Stimulated activated naive CD4-positive, alpha-beta T cell (primary cell): ENCODE data around the gene ARFIP2.

Source experiments
- DNase-seq, 6 experiments: peaks; one replicate each; lab custom pipeline; 2025; lab: John Stamatoyannopoulos, UW

Gene ARFIP2

DNA sequence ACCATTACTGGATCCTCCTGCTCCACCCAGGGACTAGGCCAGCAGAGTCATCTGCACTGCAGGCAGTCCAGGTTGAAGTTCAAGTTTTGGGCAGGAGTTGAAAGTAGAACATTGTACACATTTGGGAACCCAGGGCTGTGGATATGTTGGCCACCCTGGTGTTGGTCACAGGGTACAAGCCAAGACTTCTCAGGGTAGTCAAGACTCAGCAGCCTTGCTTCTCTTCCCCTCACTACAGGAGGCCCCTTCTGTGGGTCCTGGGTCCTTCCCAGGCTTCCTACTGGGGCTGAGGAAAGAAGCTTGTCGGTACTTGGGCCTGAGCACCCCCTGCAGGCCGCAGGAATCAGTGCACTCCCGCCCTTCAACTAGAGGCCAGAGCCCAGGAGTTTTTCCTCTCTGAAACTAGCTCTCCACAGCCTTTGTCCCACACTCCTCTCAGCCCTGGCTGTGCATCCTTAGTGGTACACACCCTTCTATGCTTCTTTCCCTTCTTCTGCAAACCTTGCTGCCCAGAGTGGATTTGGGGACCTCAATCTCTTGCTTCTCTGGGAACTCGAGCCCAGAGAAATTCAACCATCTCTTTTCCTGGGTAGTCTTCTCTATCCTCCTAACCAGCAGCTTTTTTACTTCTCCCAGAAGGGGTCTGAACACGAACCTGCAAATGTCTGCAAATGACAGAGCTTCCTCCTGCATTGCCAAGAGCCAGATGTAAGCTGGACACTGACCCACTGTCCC lies 37.7 kb downstream of the ARFIP2 start:
- DNase-seq: peak; percentile 24 to 68 (median 46)

DNA sequence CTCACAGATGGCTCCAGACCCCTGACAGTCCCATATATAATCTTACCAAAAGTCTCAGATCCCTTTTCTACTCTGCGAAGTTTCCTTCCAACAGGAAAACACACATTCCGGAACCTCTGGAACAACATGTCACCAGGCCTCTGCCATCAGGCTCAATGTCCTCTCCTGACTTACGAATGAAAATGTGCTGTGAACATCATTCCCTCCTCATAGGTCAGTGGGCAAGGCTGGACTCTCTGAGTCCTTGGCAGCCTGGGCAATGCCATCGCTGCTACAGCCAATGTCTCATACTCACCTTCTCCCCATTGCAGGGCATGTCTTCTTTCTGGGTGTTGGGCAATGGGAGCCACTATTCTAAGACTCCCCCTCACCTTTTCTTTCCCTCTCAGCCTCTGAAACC lies 38.7 kb downstream of the ARFIP2 start:
- no peak for DNase-seq

DNA sequence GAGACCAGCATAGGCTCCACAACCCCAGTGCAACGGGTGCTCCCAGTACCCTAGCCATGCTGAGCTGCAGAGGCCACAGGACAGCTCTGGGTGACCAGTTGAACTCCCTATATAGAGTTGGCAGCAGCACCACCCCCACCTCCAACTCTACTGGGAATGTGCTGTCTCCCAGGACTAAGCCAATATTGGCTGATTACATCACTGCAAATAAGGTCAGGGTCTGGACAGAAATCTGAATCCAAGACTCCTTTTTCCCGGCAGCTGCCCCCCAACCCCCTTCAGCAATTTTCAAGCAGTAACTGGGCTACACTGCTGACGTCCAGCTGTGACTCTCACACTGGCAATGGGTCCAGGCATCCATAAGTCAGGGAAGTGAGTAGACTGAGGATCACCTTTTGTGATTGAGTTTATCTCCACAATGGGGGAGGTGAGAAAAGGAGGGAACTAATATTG lies 40.2 kb downstream of the ARFIP2 start, which contains the start of gene HPX:
Gene HPX (minus strand): TSS at position 82 of the 453 bp plus-strand sequence. CDS start 24 bp downstream, at position 58.
- no peak for DNase-seq

DNA sequence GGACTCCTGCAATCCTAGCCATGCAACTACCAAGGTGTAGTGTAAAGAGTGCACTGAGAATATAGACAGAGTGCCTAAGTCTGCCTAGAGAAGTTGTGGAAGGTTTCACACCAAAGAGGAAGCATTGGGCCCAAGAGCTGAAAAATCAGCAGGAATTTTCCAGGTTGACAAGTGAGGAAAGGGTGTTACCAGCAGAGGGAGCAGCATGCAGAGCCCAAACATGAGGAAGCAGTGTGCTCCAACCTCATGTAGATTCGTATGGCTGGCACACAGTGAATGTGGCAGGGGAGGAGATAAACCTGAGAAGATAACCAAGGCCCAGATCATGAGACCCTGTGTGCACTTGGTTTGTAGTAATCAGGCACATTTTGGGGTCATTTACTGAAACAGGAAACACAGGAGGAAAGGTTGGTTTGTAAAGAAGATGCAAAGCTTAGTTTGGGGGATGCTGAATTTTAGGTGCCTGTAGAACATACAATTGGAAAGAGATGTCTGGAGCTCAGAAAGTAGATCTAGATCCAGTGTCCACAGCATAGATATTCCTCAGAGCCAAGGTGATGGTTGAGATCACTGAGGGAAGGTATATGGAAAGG lies 42.1 kb downstream of the ARFIP2 start:
- peak in 5 of 6 experiments; percentile 5 to 31 (median 20) for DNase-seq

DNA sequence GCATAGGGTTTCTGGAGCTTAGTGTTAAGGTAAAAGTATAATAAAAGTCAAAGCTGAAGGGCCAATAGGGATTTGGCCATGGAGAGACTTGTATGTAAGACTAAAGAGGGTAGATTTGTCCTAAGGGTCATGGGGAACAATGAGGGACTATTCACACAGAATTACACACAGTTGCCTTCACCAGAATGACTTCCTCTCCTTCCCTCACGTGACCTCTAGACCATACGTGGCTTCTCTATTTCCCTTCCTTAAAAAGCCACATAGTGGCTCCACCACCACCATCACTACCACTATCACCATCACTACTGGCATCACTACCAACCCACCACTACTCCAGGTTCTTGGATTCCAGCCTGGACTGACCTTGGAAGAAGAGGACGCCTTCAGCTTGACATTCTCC lies 43.1 kb downstream of the ARFIP2 start:
- DNase-seq: peak in 2 of 6 experiments; percentile 9

DNA sequence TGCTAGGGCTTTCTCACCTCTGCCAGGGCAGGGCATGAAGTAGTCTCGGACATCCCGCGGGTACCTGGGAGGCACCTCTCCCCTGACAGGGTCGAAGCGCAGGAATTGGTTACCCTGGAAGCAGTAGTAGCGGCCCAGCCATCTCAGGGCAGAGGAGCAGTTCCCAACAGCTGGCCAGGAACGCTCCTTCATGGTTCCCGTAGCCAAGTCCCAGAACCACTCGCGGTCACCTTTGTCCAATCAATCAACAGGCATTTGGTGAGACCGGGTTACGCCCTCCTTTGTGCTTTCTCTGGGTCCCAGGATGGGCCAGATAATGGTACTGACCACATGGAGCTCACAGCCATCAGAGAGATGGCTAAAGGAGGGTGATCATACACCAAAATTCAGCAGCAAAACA lies 43.7 kb downstream of the ARFIP2 start:
- no peak for DNase-seq

DNA sequence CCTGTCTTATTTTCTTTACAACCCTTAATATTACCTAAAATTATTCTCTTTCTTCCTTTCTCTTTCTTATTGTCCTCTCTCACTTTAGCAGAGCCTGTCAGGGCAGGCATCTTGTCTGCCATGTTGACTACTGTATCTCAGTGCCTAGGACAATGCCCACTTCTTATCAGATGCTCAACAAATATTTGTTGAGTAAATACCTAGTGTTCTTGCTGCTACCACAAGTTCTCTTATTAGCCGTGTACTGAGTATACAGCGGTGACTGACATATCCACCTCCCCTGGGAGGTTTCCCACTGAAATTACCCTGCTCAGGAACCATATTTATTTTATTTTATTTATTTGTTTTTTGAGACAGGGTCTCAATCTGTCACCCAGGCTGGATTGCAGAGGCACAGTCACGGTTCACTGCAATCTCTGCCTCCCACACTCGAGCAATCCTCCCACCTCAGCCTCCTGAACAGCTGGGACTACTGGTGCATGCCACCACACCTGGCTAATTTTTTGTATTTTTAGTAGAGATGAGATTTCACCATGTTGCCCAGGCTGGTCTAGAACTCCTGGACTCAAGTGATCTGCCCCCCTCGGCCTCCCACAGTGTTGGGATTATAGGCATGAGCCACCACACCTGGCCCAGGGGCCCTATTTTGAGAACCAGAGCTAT lies 47.0 kb downstream of the ARFIP2 start:
- no peak for DNase-seq

DNA sequence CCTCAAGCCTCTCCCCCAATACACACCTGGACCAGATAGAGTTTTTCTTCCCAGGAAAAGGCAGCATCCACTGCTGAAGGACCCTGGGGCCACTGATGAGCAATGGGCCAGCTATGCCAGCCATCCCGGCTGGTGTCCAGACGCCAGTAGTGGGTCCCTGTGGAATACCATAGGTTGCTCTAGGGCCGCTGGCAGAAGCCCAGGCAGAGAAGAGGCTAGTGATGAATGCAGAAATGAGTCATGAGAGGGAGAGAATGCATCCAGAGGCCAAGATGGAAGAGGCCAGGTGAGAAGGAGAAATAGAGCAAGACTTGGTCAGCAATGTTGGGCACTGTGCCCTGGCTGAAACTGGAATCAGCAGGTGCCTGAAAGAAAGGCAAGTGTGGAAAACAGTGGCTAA lies 49.3 kb downstream of the ARFIP2 start:
- DNase-seq: no peak

DNA sequence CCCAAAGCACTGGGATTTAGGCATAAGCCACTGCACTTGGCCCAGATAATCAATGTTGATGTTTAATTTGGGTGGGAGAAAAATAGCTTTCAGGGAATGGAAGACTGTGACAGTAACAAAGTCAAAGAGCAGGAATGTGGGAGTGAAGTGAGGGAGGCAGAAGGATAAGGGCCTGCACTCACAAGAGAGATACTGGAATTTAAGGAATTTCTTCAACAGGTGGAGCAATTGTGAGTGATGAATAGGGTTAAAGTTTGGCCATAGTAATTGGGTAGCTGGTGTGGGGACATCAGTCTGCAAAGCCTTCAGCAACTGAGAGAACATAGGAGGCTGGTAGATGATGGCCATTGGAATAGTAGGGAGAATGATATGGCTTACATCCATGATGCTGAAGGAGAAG lies 53.6 kb downstream of the ARFIP2 start:
- no peak for DNase-seq
